GM18907 (cell line): ENCODE results near the gene RILPL2.
"Not testable (repeated sequence)": the region's sequence is repeated elsewhere in the genome, so short reads cannot be mapped to it uniquely, and the experiment has no call there.

Experiments
- ATAC-seq: cut with Tn5 transposase; IDR thresholded peaks from one replicate; pipeline ENCODE4 v1.9.1; 2021; ENCODE audit warnings: mild to moderate bottlenecking, moderate library complexity; ENCODE audit not compliant: unreplicated experiment

The RILPL2 gene

GRCh38 chr12:123407269-123407668, 29.2 kb downstream of the RILPL2 start:
- not testable (repeated sequence) for ATAC-seq

GRCh38 chr12:123404581-123404980, 31.9 kb downstream of the RILPL2 start:
- ATAC-seq, result no peak

- no peak for ATAC-seq
Measured at GRCh38 chr12:123401753-123402683, 34.5 kb downstream of the RILPL2 start.

GRCh38 chr12:123399255-123399617, 37.2 kb downstream of the RILPL2 start:
- no peak for ATAC-seq

- no peak for ATAC-seq
Measured at GRCh38 chr12:123398550-123399254, 37.8 kb downstream of the RILPL2 start.

- ATAC-seq, result no peak
Measured at GRCh38 chr12:123398177-123398549, 38.3 kb downstream of the RILPL2 start.

GRCh38 chr12:123397400-123397799, 39.1 kb downstream of the RILPL2 start:
- no peak for ATAC-seq

GRCh38 chr12:123396954-123397353, 39.5 kb downstream of the RILPL2 start:
- ATAC-seq, result no peak

GRCh38 chr12:123396543-123396942, 39.9 kb downstream of the RILPL2 start:
- ATAC-seq, result no peak

GRCh38 chr12:123395236-123395635, 41.2 kb downstream of the RILPL2 start:
- ATAC-seq, result no peak

GRCh38 chr12:123393747-123394146, 42.7 kb downstream of the RILPL2 start:
- no peak for ATAC-seq

- ATAC-seq, result no peak
Measured at GRCh38 chr12:123391546-123392343, 44.7 kb downstream of the RILPL2 start.

- ATAC-seq, result no peak
Measured at GRCh38 chr12:123390498-123391426, 45.7 kb downstream of the RILPL2 start.

GRCh38 chr12:123389560-123390351, 46.7 kb downstream of the RILPL2 start:
- peak; percentile 24 for ATAC-seq

- ATAC-seq, result peak; percentile 15
Measured at GRCh38 chr12:123388951-123389559, 47.4 kb downstream of the RILPL2 start.

- ATAC-seq, result peak; percentile 38
Measured at GRCh38 chr12:123388177-123388950, 48.1 kb downstream of the RILPL2 start.

GRCh38 chr12:123387508-123388176, 48.8 kb downstream of the RILPL2 start:
- ATAC-seq, result no peak

GRCh38 chr12:123385536-123385935, 50.9 kb downstream of the RILPL2 start:
- ATAC-seq, result not testable (repeated sequence)
